Trophoblast cell (in vitro differentiated cells and primary cell): ENCODE results near the gene PRKAR2A.

Source experiments
- DNase-seq, 2 donors: peaks; one replicate each; pipeline ENCODE4 v3.0.0-alpha.2; 2016
- H2AFZ ChIP-seq: 2 replicates; pipeline ENCODE4 v1.6.1; 2013; ENCODE audit warnings: low read length, moderate library complexity, mild to moderate bottlenecking; ENCODE audit not compliant: insufficient read depth, poor library complexity
- H2AK5ac ChIP-seq: 2 replicates; pipeline ENCODE4 v1.6.1; 2013; ENCODE audit warnings: mild to moderate bottlenecking, low read length
- H2BK120ac ChIP-seq: 2 replicates; pipeline ENCODE4 v1.6.1; 2013; ENCODE audit warnings: low read length, mild to moderate bottlenecking, moderate library complexity; ENCODE audit not compliant: insufficient read depth, poor library complexity
- H2BK12ac ChIP-seq: 2 replicates; pipeline ENCODE4 v1.6.1; 2013; ENCODE audit warnings: mild to moderate bottlenecking, low read length, moderate library complexity
- H2BK5ac ChIP-seq: 2 replicates; pipeline ENCODE4 v1.6.1; 2013; ENCODE audit warnings: low read length, low read depth, moderate library complexity, mild to moderate bottlenecking; ENCODE audit not compliant: poor library complexity
- H3K14ac ChIP-seq: 2 replicates; pipeline ENCODE4 v1.6.1; 2013; ENCODE audit warnings: mild to moderate bottlenecking, low read length
- H3K18ac ChIP-seq: 2 replicates; pipeline ENCODE4 v1.6.1; 2013; ENCODE audit warnings: mild to moderate bottlenecking, low read length
- H3K23ac ChIP-seq: 2 replicates; pipeline ENCODE4 v1.6.1; 2013; ENCODE audit warnings: low read length
- H3K27ac ChIP-seq: 2 replicates; pipeline ENCODE4 v1.5.1; 2013; ENCODE audit warnings: low read depth, mild to moderate bottlenecking, inconsistent platforms, low read length, moderate library complexity
- H3K27me3 ChIP-seq: 2 replicates; pipeline ENCODE4 v1.6.1; 2013; ENCODE audit warnings: inconsistent platforms, mild to moderate bottlenecking, low read length, moderate library complexity; ENCODE audit not compliant: insufficient read depth
- H3K36me3 ChIP-seq, 2 experiments: 1 replicate in 1 of 2; 2 replicates in 1 of 2; pipeline ENCODE4 v1.6.1; 2013; ENCODE audit warnings: low read length in 2 of 2, mild to moderate bottlenecking in 2 of 2, moderate library complexity in 1 of 2; ENCODE audit not compliant: insufficient read depth in 2 of 2, control insufficient read depth in 1 of 2
- H3K4ac ChIP-seq: 2 replicates; pipeline ENCODE4 v1.6.1; 2013; ENCODE audit warnings: low read depth, mild to moderate bottlenecking, low read length, moderate library complexity
- H3K4me1 ChIP-seq, 2 experiments: 1 replicate in 1 of 2; 2 replicates in 1 of 2; pipeline ENCODE4 v1.6.1; 2013; ENCODE audit warnings: low read length in 2 of 2, mild to moderate bottlenecking in 2 of 2, moderate library complexity in 1 of 2; ENCODE audit not compliant: insufficient read depth in 2 of 2, control insufficient read depth in 1 of 2
- H3K4me2 ChIP-seq: 2 replicates; pipeline ENCODE4 v1.6.1; 2013; ENCODE audit warnings: inconsistent platforms, mild to moderate bottlenecking, low read length, moderate library complexity
- H3K4me3 ChIP-seq: 2 replicates; pipeline ENCODE4 v1.5.1; 2013; ENCODE audit warnings: mild to moderate bottlenecking, low read depth, low read length, inconsistent platforms
- H3K79me1 ChIP-seq: one replicate; pipeline ENCODE4 v1.6.1; 2013; ENCODE audit warnings: low read length
- H3K79me2 ChIP-seq: 2 replicates; pipeline ENCODE4 v1.6.1; 2013; ENCODE audit warnings: low read length, mild to moderate bottlenecking; ENCODE audit not compliant: control insufficient read depth, insufficient read depth, poor library complexity
- H3K9ac ChIP-seq: 2 replicates; pipeline ENCODE4 v1.6.1; 2013; ENCODE audit warnings: mild to moderate bottlenecking, low read length
- H3K9me3 ChIP-seq: 2 replicates; pipeline ENCODE4 v1.6.1; 2013; ENCODE audit warnings: low read depth, mild to moderate bottlenecking, control low read depth, inconsistent platforms, low read length; ENCODE audit not compliant: insufficient read depth
- H4K12ac ChIP-seq: 2 replicates; pipeline ENCODE4 v1.6.1; 2013; ENCODE audit warnings: low read depth, mild to moderate bottlenecking, low read length, moderate library complexity
- H4K8ac ChIP-seq: 2 replicates; pipeline ENCODE4 v1.6.1; 2013; ENCODE audit warnings: low read depth, mild to moderate bottlenecking, low read length, moderate library complexity
- H4K91ac ChIP-seq: one replicate; pipeline ENCODE4 v1.6.1; 2013; ENCODE audit warnings: low read depth, mild to moderate bottlenecking, low read length, moderate library complexity
- WGBS: extraction: QIAGEN DNeasy Blood & Tissue Kit; methylation state at CpG from one replicate; pipeline ENCODE4 v1.1.7; 2013; ENCODE audit warnings: missing lambda C conversion rate; ENCODE audit not compliant: insufficient read length, insufficient coverage; ENCODE audit errors: extremely low coverage; 5-methylcytosine and 5-hydroxymethylcytosine counted together

Gene PRKAR2A

DNA sequence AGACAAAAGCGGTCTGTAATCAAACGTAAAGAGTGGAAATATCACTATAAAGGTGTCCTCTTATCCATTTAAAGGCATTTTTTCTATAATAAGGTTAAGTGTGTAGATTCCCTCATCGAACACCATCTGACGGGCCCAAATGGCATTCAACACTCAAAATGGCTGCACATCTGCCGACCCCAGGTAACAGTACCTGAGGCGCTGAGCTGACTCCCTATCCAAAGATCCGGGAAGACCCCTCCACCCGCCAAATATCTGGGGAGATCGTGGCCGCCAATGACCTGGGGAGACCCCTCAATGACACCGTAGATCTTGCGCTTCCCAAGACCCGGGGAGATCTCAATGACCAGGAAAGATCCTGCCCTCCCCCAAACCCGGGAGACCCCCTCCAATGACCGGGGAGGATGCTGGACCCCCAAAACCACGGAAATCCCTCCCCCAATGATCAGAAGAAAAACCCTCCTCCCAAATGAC lies 131.1 kb downstream of the PRKAR2A start:
- no CpG with 5 or more reads among the region's 16 CpGs for WGBS
- DNase-seq = peak; percentile 18 to 52
- peak overlapping the region; percentile 97 for H4K12ac ChIP-seq

DNA sequence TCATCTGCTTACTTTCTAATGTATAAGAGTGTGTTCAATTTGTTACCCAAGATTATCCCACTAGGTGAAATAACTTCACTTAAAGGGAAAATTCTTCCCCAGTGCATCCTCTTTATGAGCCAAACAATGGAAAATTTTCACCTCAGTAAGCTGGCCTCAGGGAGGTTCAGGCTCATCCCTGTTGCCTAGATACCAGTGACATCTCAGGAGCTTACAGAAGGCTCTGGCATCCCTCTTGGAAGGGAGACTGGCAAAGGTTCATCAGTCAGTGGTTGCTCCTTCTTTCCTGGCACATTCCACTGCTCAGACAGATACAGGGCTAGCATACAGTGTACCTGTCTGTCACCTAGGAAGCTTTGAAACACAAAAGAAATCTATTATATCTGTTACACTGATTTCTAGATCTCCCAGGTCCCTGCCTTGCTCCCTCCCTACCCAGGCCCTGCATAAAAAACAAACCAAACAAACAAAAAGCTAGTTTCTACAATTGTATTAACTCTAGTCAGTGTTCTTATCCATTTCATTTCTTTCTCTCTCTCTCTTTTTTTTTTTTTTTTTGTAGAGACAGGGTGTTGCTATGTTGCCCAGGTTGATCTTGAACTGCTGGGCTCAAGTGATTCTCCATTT lies 132.4 kb downstream of the PRKAR2A start:
- Histone ChIP-seq H4K91ac (no peak overlapping the region), H3K27ac (no peak overlapping the region), H3K79me2 (peaks cover 40% of the 10 kb centered on the region), H2AFZ (no peak overlapping the region), H3K4me1 (peaks cover 0 to 15% of the 10 kb centered on the region in 2 experiments), H3K79me1 (peaks cover 9% of the 10 kb centered on the region), H2BK12ac (no peak overlapping the region), H2AK5ac (no peak overlapping the region), H3K9ac (no peak overlapping the region), H2BK120ac (no peak overlapping the region), H3K9me3 (no peaks in the 10 kb centered on the region), H4K12ac (no peak overlapping the region), H3K36me3 (peaks cover 30 to 38% of the 10 kb centered on the region in 2 experiments), H4K8ac (no peak overlapping the region), H3K4me2 (peak overlapping the region; percentile 22), H2BK5ac (no peak overlapping the region), H3K27me3 (no peaks in the 10 kb centered on the region), H3K4ac (peak overlapping the region; percentile 60), H3K4me3 (no peak overlapping the region), H3K23ac (no peak overlapping the region), H3K18ac (no peak overlapping the region), H3K14ac (no peak overlapping the region)
- peak; percentile 19 to 61 for DNase-seq

More for the DNA sequence above, 131.1 kb downstream of the PRKAR2A start:
- Histone ChIP-seq H3K14ac (peak overlapping the region; percentile 95), H3K79me1 (peaks cover 9% of the 10 kb centered on the region), H4K91ac (peak overlapping the region; percentile 98), H4K8ac (peak overlapping the region; percentile 89), H3K4me2 (peak overlapping the region; percentile 50), H3K36me3 (peaks cover 21 to 28% of the 10 kb centered on the region in 2 experiments), H2BK120ac (peak overlapping the region; percentile 92), H2AK5ac (peak overlapping the region; percentile 95), H3K4me3 (peak overlapping the region; percentile 91), H3K79me2 (peaks cover 32% of the 10 kb centered on the region), H3K27ac (peak overlapping the region; percentile 86), H3K4me1 (peaks cover 0 to 15% of the 10 kb centered on the region in 2 experiments), H3K27me3 (no peaks in the 10 kb centered on the region), H3K18ac (peak overlapping the region; percentile 75), H3K23ac (peak overlapping the region; percentile 41), H2AFZ (peak overlapping the region; percentile 30), H3K9me3 (no peaks in the 10 kb centered on the region), H3K4ac (peak overlapping the region; percentile 100), H2BK12ac (peak overlapping the region; percentile 0), H2BK5ac (peak overlapping the region; percentile 96), H3K9ac (peak overlapping the region; percentile 98)

DNA sequence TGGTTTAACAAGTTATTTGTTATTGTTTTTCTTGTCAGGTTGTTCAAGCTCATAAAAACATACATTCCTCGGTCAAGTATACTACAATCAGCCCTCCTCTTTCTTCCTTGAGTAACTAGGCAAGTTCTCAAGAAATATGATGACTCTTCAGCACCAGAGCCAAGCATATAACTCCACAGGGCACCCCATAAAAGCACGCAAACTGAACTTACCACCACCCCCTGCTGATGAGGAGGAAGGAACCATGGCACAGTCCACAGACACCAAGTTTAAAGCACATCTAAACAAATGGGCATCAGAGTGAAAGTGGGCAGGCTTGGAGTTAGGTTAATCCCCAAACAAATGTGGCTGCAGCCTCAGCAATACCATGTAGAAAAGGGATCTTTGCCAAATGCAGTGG lies 135.9 kb downstream of the PRKAR2A start:
- H3K4me1 ChIP-seq = peaks cover 0 to 10% of the 10 kb centered on the region in 2 experiments
- no peak overlapping the region for H2BK5ac ChIP-seq
- no peak overlapping the region for H3K4me3 ChIP-seq
- no peak overlapping the region for H4K12ac ChIP-seq
- H2BK12ac ChIP-seq = no peak overlapping the region
- no peak overlapping the region for H3K18ac ChIP-seq
- no peak overlapping the region for H2BK120ac ChIP-seq
- H2AFZ ChIP-seq = no peak overlapping the region
- no peak for DNase-seq
- no peak overlapping the region for H3K23ac ChIP-seq
- no peak overlapping the region for H3K14ac ChIP-seq
- H3K79me2 ChIP-seq = peaks cover 58% of the 10 kb centered on the region
- no peak overlapping the region for H3K9ac ChIP-seq
- no peak overlapping the region for H4K8ac ChIP-seq
- H4K91ac ChIP-seq = no peak overlapping the region
- H2AK5ac ChIP-seq = no peak overlapping the region
- H3K4me2 ChIP-seq = no peak overlapping the region
- H3K4ac ChIP-seq = peak overlapping the region; percentile 99
- H3K36me3 ChIP-seq = peaks cover 37 to 58% of the 10 kb centered on the region in 2 experiments
- no peaks in the 10 kb centered on the region for H3K27me3 ChIP-seq
- no CpG with 5 or more reads among the region's 2 CpGs for WGBS
- peaks cover 3% of the 10 kb centered on the region for H3K79me1 ChIP-seq
- no peaks in the 10 kb centered on the region for H3K9me3 ChIP-seq
- H3K27ac ChIP-seq = no peak overlapping the region

DNA sequence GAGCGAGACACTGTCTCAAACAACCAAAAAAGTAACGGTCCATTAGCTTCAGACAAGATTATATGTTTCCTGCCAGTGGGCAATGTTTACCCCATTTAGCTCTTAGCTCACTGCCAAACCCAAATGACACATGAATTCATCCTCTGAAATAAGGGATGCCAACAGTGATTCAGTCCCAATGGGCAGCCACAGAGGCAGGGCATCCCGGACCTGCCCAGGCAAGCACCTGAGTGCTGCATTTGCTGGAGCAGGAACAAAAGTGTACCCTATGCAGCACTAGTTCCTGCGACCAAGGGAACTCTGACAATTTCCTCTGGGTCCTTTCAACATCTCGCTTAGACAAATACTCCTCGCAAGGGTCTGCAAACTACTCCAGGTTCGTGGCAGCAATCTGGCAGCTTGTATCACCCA lies 138.6 kb downstream of the PRKAR2A start:
- Histone ChIP-seq H4K91ac (no peak overlapping the region), H3K79me2 (peaks cover 58% of the 10 kb centered on the region), H3K4me1 (peaks cover 0 to 7% of the 10 kb centered on the region in 2 experiments), H2AK5ac (no peak overlapping the region), H2BK12ac (no peak overlapping the region), H3K9ac (peak overlapping the region; percentile 4), H3K79me1 (no peaks in the 10 kb centered on the region), H3K14ac (no peak overlapping the region), H4K8ac (no peak overlapping the region), H3K23ac (no peak overlapping the region), H2AFZ (no peak overlapping the region), H3K18ac (no peak overlapping the region), H3K4me3 (no peak overlapping the region), H4K12ac (no peak overlapping the region), H2BK5ac (no peak overlapping the region), H3K27ac (no peak overlapping the region), H3K4ac (peak overlapping the region; percentile 21), H3K36me3 (peaks cover 39 to 67% of the 10 kb centered on the region in 2 experiments), H2BK120ac (no peak overlapping the region), H3K4me2 (no peak overlapping the region), H3K27me3 (no peaks in the 10 kb centered on the region), H3K9me3 (no peaks in the 10 kb centered on the region)
- WGBS = no CpG with 5 or more reads among the region's 7 CpGs
- DNase-seq = no peak
